NCI-H446 (cell line): ENCODE measurements around the gene TRMT11.
A peak's percentile ranks its signal among the peaks of the same experiment; 100 is the strongest.
"Not testable (repeated sequence)": the region's sequence is repeated elsewhere in the genome, so short reads cannot be mapped to it uniquely, and the experiment has no call there.

Source experiments
- DNase-seq, 2 experiments: peaks; one replicate each; lab custom pipeline; 2025; lab: John Stamatoyannopoulos, UW

The TRMT11 gene

GRCh38 chr6:125956506-125957390 lies 29.6 kb upstream of the TRMT11 start, which contains the start of gene HINT3:
Gene HINT3, plus strand, starts transcription at chr6:125956770. Its CDS starts 208 bp downstream, at chr6:125956978.
- DNase-seq: peak; percentile 87 to 96

GRCh38 chr6:125957391-125957693 lies 29.0 kb upstream of the TRMT11 start:
- no peak for DNase-seq

- DNase-seq: no peak
These were observed 28.5 kb upstream of the TRMT11 start for GRCh38 chr6:125957845-125958244.

- DNase-seq: no peak
These were observed 27.3 kb upstream of the TRMT11 start for GRCh38 chr6:125959041-125959440.

GRCh38 chr6:125961117-125961516 lies 25.2 kb upstream of the TRMT11 start:
- DNase-seq: no peak

GRCh38 chr6:125962900-125963497 lies 23.3 kb upstream of the TRMT11 start:
- no peak for DNase-seq

- DNase-seq: peak in 1 of 2 experiments; percentile 11
These were observed 22.5 kb upstream of the TRMT11 start for GRCh38 chr6:125963817-125964216.

- no peak for DNase-seq
These were observed 19.8 kb upstream of the TRMT11 start for GRCh38 chr6:125966569-125966968.

GRCh38 chr6:125968493-125968892 lies 17.8 kb upstream of the TRMT11 start:
- DNase-seq: no peak

- no peak for DNase-seq
These were observed 15.6 kb upstream of the TRMT11 start for GRCh38 chr6:125970760-125971159.

GRCh38 chr6:125972478-125972877 lies 13.9 kb upstream of the TRMT11 start:
- not testable (repeated sequence) for DNase-seq

GRCh38 chr6:125974214-125974866 lies 12.0 kb upstream of the TRMT11 start:
- DNase-seq: peak in 1 of 2 experiments; percentile 46

- no peak for DNase-seq
These were observed 7.2 kb upstream of the TRMT11 start for GRCh38 chr6:125979101-125979500.

GRCh38 chr6:125981571-125982185 lies 4.7 kb upstream of the TRMT11 start:
- DNase-seq: no peak

GRCh38 chr6:125983246-125983945 lies 2.9 kb upstream of the TRMT11 start:
- DNase-seq: no peak

- no peak for DNase-seq
These were observed 2.0 kb upstream of the TRMT11 start for GRCh38 chr6:125984311-125984710.

GRCh38 chr6:125985522-125985921 lies 818 bp upstream of the TRMT11 start:
- no peak for DNase-seq

- no peak for DNase-seq
These were observed 400 bp upstream of the TRMT11 start for GRCh38 chr6:125985979-125986300.

GRCh38 chr6:125987026-125987617 lies 782 bp downstream of the TRMT11 start:
- DNase-seq: no peak

- DNase-seq: no peak
These were observed 1.9 kb downstream of the TRMT11 start for GRCh38 chr6:125988280-125988679.

- DNase-seq: no peak
These were observed 3.3 kb downstream of the TRMT11 start for GRCh38 chr6:125989631-125990030.

- DNase-seq: no peak
These were observed 5.3 kb downstream of the TRMT11 start for GRCh38 chr6:125991653-125992052.
